HEK293 (cell line): Measurements from ENCODE around the gene COIL.
A peak's percentile ranks its signal among the peaks of the same experiment; 100 is the strongest.

ENCODE experiments used
- CTCF ChIA-PET: fragments of 350-600 bp; formaldehyde crosslinking; extraction: SDS; loops from one replicate; lab custom pipeline; 2021; ENCODE audit warnings: antibody characterized with exemption; lab: Yijun Ruan, JAX
- POLR2A ChIA-PET: fragments of 300-600 bp; formaldehyde crosslinking; extraction: SDS; loops from one replicate; lab custom pipeline; 2020; ENCODE audit warnings: antibody characterized with exemption, inconsistent platforms; lab: Yijun Ruan, JAX
- H3K27ac ChIP-seq: fragments of 200-500 bp; sonication (Bioruptor generic); 2 replicates; pipeline ENCODE4 v1.5.1; 2014; ENCODE audit warnings: low read depth, low read length, control low read depth, inconsistent platforms; ENCODE audit errors: extremely low read depth
- H3K36me3 ChIP-seq, 2 experiments: fragments of 200-500 bp in 1 of 2; sonication (Bioruptor generic) in 1 of 2; 1 replicate in 1 of 2; 2 replicates in 1 of 2; pipeline ENCODE4 v1.5.1; 2014 to 2017; ENCODE audit warnings: inconsistent platforms in 2 of 2, low read length in 2 of 2; ENCODE audit not compliant: control insufficient read depth in 2 of 2, insufficient read depth in 1 of 2
- H3K4me1 ChIP-seq: fragments of 200-500 bp; sonication (Bioruptor generic); 2 replicates; pipeline ENCODE4 v1.5.1; 2014; ENCODE audit warnings: mild to moderate bottlenecking, low read length, inconsistent platforms; ENCODE audit not compliant: control insufficient read depth, insufficient read depth
- H3K4me3 ChIP-seq: 2 replicates; pipeline ENCODE4 v1.5.1; 2011; ENCODE audit warnings: low read depth, mild to moderate bottlenecking, control low read depth, low read length, moderate library complexity
- H3K9me3 ChIP-seq: fragments of 200-500 bp; sonication (Bioruptor generic); 2 replicates; pipeline ENCODE4 v1.5.1; 2014; ENCODE audit warnings: low read depth, low read length, inconsistent platforms; ENCODE audit not compliant: control insufficient read depth, insufficient read depth
- ATF2 ChIP-seq: fragments of 450-650 bp; formaldehyde crosslinking; IDR thresholded peaks from 2 replicates; pipeline ENCODE4 v1.5.1; 2016; ENCODE audit warnings: missing biosample characterization, missing genetic modification characterization, low read depth
- EGR2 ChIP-seq: fragments of 450-650 bp; formaldehyde crosslinking; IDR thresholded peaks from 2 replicates; pipeline ENCODE4 v1.5.1; 2016; ENCODE audit warnings: low read depth, missing biosample characterization, missing genetic modification characterization
- FEZF1 ChIP-seq: fragments of 450-650 bp; formaldehyde crosslinking; IDR thresholded peaks from 2 replicates; pipeline ENCODE4 v1.5.1; 2016; ENCODE audit warnings: missing biosample characterization, missing genetic modification characterization
- GFI1B ChIP-seq: fragments of 450-650 bp; formaldehyde crosslinking; IDR thresholded peaks from 2 replicates; pipeline ENCODE4 v1.5.1; 2016; ENCODE audit warnings: missing biosample characterization, missing genetic modification characterization
- KLF1 ChIP-seq: fragments of 450-650 bp; formaldehyde crosslinking; IDR thresholded peaks from 2 replicates; pipeline ENCODE4 v1.5.1; 2016; ENCODE audit warnings: missing biosample characterization, missing genetic modification characterization
- PRDM1 ChIP-seq: fragments of 450-650 bp; formaldehyde crosslinking; IDR thresholded peaks from 2 replicates; pipeline ENCODE4; 2016; ENCODE audit warnings: missing biosample characterization, missing genetic modification characterization
- RBAK ChIP-seq: fragments of 450-650 bp; formaldehyde crosslinking; IDR thresholded peaks from 2 replicates; pipeline ENCODE4 v1.5.1; 2016; ENCODE audit warnings: missing biosample characterization, missing genetic modification characterization
- SALL2 ChIP-seq: fragments of 450-650 bp; formaldehyde crosslinking; IDR thresholded peaks from 2 replicates; pipeline ENCODE4 v1.5.0; 2017; ENCODE audit warnings: missing biosample characterization, mild to moderate bottlenecking, missing genetic modification characterization, borderline replicate concordance
- TRIM28 ChIP-seq: IDR thresholded peaks from 2 replicates; pipeline ENCODE4 v1.6.1; 2011; ENCODE audit warnings: low read length, control low read depth, borderline replicate concordance
- YY1 ChIP-seq: fragments of 450-650 bp; formaldehyde crosslinking; IDR thresholded peaks from 2 replicates; pipeline ENCODE4 v1.5.1; 2018; ENCODE audit warnings: missing biosample characterization, missing genetic modification characterization
- ZBTB17 ChIP-seq: fragments of 450-650 bp; formaldehyde crosslinking; IDR thresholded peaks from 2 replicates; pipeline ENCODE4 v1.5.1; 2016; ENCODE audit warnings: missing biosample characterization, missing genetic modification characterization
- ZBTB20 ChIP-seq: fragments of 450-650 bp; formaldehyde crosslinking; IDR thresholded peaks from 2 replicates; pipeline ENCODE4 v1.5.1; 2016; ENCODE audit warnings: missing biosample characterization, missing genetic modification characterization
- ZBTB26 ChIP-seq: fragments of 450-650 bp; formaldehyde crosslinking; optimal IDR thresholded peaks from 2 replicates; pipeline ENCODE3; 2016; ENCODE audit warnings: missing biosample characterization, mild to moderate bottlenecking, missing genetic modification characterization
- ZFP69B ChIP-seq: fragments of 450-650 bp; formaldehyde crosslinking; IDR thresholded peaks from 2 replicates; pipeline ENCODE4 v1.5.1; 2016; ENCODE audit warnings: missing biosample characterization, missing genetic modification characterization
- ZNF138 ChIP-seq: fragments of 450-650 bp; formaldehyde crosslinking; IDR thresholded peaks from 2 replicates; pipeline ENCODE4 v1.5.1; 2016; ENCODE audit warnings: missing biosample characterization, missing genetic modification characterization, borderline replicate concordance
- ZNF18 ChIP-seq: fragments of 450-650 bp; formaldehyde crosslinking; IDR thresholded peaks from 2 replicates; pipeline ENCODE4 v1.5.1; 2016; ENCODE audit warnings: missing biosample characterization, missing genetic modification characterization
- ZNF184 ChIP-seq: fragments of 450-650 bp; IDR thresholded peaks from 2 replicates; pipeline ENCODE4 v1.5.1; 2018; ENCODE audit warnings: missing biosample characterization, mild to moderate bottlenecking, missing genetic modification characterization
- ZNF2 ChIP-seq: fragments of 450-650 bp; formaldehyde crosslinking; IDR thresholded peaks from 2 replicates; pipeline ENCODE4 v1.5.1; 2016; ENCODE audit warnings: missing biosample characterization, missing genetic modification characterization
- ZNF211 ChIP-seq: fragments of 450-650 bp; formaldehyde crosslinking; IDR thresholded peaks from 2 replicates; pipeline ENCODE4 v1.5.1; 2016; ENCODE audit warnings: low read depth, missing biosample characterization, missing genetic modification characterization
- ZNF335 ChIP-seq: fragments of 450-650 bp; formaldehyde crosslinking; conservative IDR thresholded peaks from 2 replicates; pipeline ENCODE4 v1.5.1; 2016; ENCODE audit warnings: missing biosample characterization, missing genetic modification characterization
- ZNF354C ChIP-seq: fragments of 450-650 bp; formaldehyde crosslinking; IDR thresholded peaks from 2 replicates; pipeline ENCODE4 v1.5.1; 2016; ENCODE audit warnings: missing biosample characterization, missing genetic modification characterization, low read depth, borderline replicate concordance
- ZNF433 ChIP-seq: fragments of 450-650 bp; formaldehyde crosslinking; IDR thresholded peaks from 2 replicates; pipeline ENCODE4 v1.5.1; 2016; ENCODE audit warnings: missing biosample characterization, missing genetic modification characterization, low read depth
- ZNF473 ChIP-seq: fragments of 450-650 bp; formaldehyde crosslinking; IDR thresholded peaks from 2 replicates; pipeline ENCODE4 v1.5.1; 2017; ENCODE audit warnings: missing biosample characterization, missing genetic modification characterization
- ZNF510 ChIP-seq: fragments of 450-650 bp; formaldehyde crosslinking; IDR thresholded peaks from 2 replicates; pipeline ENCODE4 v1.5.1; 2018; ENCODE audit warnings: mild to moderate bottlenecking, missing genetic modification characterization, missing biosample characterization; ENCODE audit not compliant: insufficient replicate concordance
- ZNF521 ChIP-seq: fragments of 450-650 bp; formaldehyde crosslinking; IDR thresholded peaks from 2 replicates; pipeline ENCODE4 v1.5.1; 2017; ENCODE audit warnings: missing biosample characterization, mild to moderate bottlenecking, missing genetic modification characterization
- ZNF621 ChIP-seq: fragments of 450-650 bp; formaldehyde crosslinking; IDR thresholded peaks from 2 replicates; pipeline ENCODE4 v1.5.1; 2017; ENCODE audit warnings: missing biosample characterization, missing genetic modification characterization
- ZNF623 ChIP-seq: fragments of 450-650 bp; formaldehyde crosslinking; IDR thresholded peaks from 2 replicates; pipeline ENCODE4 v1.5.1; 2016; ENCODE audit warnings: missing biosample characterization, missing genetic modification characterization
- ZNF654 ChIP-seq: fragments of 450-650 bp; formaldehyde crosslinking; IDR thresholded peaks from 2 replicates; pipeline ENCODE4 v1.5.1; 2016; ENCODE audit warnings: low read depth, missing biosample characterization, missing genetic modification characterization
- ZXDB ChIP-seq: fragments of 450-650 bp; formaldehyde crosslinking; IDR thresholded peaks from 2 replicates; pipeline ENCODE4 v1.5.1; 2016; ENCODE audit warnings: missing biosample characterization, missing genetic modification characterization
- TF ChIP-seq, protein P1 (sequence below): fragments of 450-650 bp; formaldehyde crosslinking; IDR thresholded peaks from 2 replicates; pipeline ENCODE4 v1.5.1; 2017; ENCODE audit warnings: missing biosample characterization, missing genetic modification characterization

Gene COIL, protein sequence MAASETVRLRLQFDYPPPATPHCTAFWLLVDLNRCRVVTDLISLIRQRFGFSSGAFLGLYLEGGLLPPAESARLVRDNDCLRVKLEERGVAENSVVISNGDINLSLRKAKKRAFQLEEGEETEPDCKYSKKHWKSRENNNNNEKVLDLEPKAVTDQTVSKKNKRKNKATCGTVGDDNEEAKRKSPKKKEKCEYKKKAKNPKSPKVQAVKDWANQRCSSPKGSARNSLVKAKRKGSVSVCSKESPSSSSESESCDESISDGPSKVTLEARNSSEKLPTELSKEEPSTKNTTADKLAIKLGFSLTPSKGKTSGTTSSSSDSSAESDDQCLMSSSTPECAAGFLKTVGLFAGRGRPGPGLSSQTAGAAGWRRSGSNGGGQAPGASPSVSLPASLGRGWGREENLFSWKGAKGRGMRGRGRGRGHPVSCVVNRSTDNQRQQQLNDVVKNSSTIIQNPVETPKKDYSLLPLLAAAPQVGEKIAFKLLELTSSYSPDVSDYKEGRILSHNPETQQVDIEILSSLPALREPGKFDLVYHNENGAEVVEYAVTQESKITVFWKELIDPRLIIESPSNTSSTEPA

GRCh38 chr17:56960596-56961538 is at the start of gene COIL:
COIL (minus strand) TSS chr17:56961050; CDS start chr17:56961019, 31 bp downstream.
- Histone ChIP-seq H3K9me3 (no peaks in the 10 kb centered on the region), H3K4me1 (no peaks in the 10 kb centered on the region), H3K27ac (peak within 1 kb of the TSS; percentile 96), H3K36me3 (peaks cover 0 to 5% of the 10 kb centered on the region in 2 experiments; a peak in 2 of 3 replicates), H3K4me3 (peak within 1 kb of the TSS; percentile 81)
- POLR2A ChIA-PET = interaction anchor here (0.6 kb wide), 1 partner anchor 42 kb away, joined by 5 read pairs; no protein-coding TSS in a partner anchor
- CTCF ChIA-PET = interaction anchor here (0.5 to 1.0 kb wide), 10 partner anchors 9 to 389 kb away, joined by 3 to 5 read pairs (median 4); partner anchors contain the start of gene AKAP1
- TF ChIP-seq ZNF211 (tag by site-specific recombination) = no peak
- no peak for TF ChIP-seq ZNF473 (tag by site-specific recombination)
- peak; percentile 77 for TF ChIP-seq ZFP69B (tag by site-specific recombination)
- TF ChIP-seq ZNF654 (tag by site-specific recombination) = peak; percentile 77
- TF ChIP-seq ZNF621 (tag by site-specific recombination) = no peak
- TF ChIP-seq ZNF18 (tag by site-specific recombination) = peak; percentile 48; the same call in 1 of the 2 replicates
- TF ChIP-seq ZNF138 (tag by site-specific recombination) = no peak
- TF ChIP-seq ZNF521 (tag by site-specific recombination) = no peak
- TF ChIP-seq ZXDB (tag by site-specific recombination) = peak; percentile 92
- TF ChIP-seq ZNF510 (tag by site-specific recombination) = no peak
- no peak for TF ChIP-seq ZNF184 (tag by site-specific recombination)
- peak; percentile 82 for TF ChIP-seq EGR2 (tag by site-specific recombination)
- no peak for TF ChIP-seq ZNF433
- 0 out of 2 replicates have a peak, but pooled peaks have one; percentile 58 for TF ChIP-seq TRIM28
- peak; percentile 69 for TF ChIP-seq ZNF335 (tag by site-specific recombination)
- TF ChIP-seq ZNF2 = 0 out of 2 replicates have a peak, but pooled peaks have one; percentile 71
- peak; percentile 37; the same call in 1 of the 2 replicates for TF ChIP-seq ZBTB20
- TF ChIP-seq KLF1 (tag by site-specific recombination) = peak; percentile 20; the same call in 1 of the 2 replicates
- TF ChIP-seq PRDM1 (tag by site-specific recombination) = no peak
- no peak for TF ChIP-seq FEZF1 (tag by site-specific recombination)
- TF ChIP-seq ATF2 (tag by site-specific recombination) = no peak
- peak; percentile 98 for TF ChIP-seq ZBTB26 (tag by site-specific recombination)
- TF ChIP-seq ZNF623 (tag by site-specific recombination) = no peak
- peak; percentile 87 for TF ChIP-seq ZBTB17 (tag by site-specific recombination)
- no peak for TF ChIP-seq GFI1B
- no peak for TF ChIP-seq SALL2 (tag by site-specific recombination)
- no peak for TF ChIP-seq ZNF354C (tag by site-specific recombination)
- peak; percentile 90 for TF ChIP-seq YY1 (tag by site-specific recombination)
- no peak for TF ChIP-seq RBAK (tag by site-specific recombination)
- TF ChIP-seq, protein P1, sequence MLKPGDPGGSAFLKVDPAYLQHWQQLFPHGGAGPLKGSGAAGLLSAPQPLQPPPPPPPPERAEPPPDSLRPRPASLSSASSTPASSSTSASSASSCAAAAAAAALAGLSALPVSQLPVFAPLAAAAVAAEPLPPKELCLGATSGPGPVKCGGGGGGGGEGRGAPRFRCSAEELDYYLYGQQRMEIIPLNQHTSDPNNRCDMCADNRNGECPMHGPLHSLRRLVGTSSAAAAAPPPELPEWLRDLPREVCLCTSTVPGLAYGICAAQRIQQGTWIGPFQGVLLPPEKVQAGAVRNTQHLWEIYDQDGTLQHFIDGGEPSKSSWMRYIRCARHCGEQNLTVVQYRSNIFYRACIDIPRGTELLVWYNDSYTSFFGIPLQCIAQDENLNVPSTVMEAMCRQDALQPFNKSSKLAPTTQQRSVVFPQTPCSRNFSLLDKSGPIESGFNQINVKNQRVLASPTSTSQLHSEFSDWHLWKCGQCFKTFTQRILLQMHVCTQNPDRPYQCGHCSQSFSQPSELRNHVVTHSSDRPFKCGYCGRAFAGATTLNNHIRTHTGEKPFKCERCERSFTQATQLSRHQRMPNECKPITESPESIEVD (tag by site-specific recombination) = no peak
